Liver (tissue), 9 donors: ENCODE measurements around the gene ZNF276. TPM values are rescaled to one million over a fixed set of nuclear protein-coding genes. Genes with fewer than 3 reads are reported as not detected.

ENCODE experiments used
- DNase-seq: peaks from one replicate; pipeline ENCODE4 v3.0.0-alpha.2; 2017; ENCODE audit warnings: low spot score
- H3K27ac ChIP-seq, 2 donors: one replicate each; pipeline ENCODE4 v1.7.0; 2013; ENCODE audit warnings: inconsistent platforms in 2 of 2, low read length in 2 of 2, control low read depth in 1 of 2, low read depth in 1 of 2, mild to moderate bottlenecking in 1 of 2
- H3K27me3 ChIP-seq, 4 donors: one replicate each; pipeline versions ENCODE4 v1.6.1 to v1.7.0; 2013; ENCODE audit warnings: low read length in 3 of 4, inconsistent platforms in 1 of 4, mild to moderate bottlenecking in 1 of 4, moderate library complexity in 1 of 4; ENCODE audit not compliant: control insufficient read depth in 4 of 4, insufficient read depth in 4 of 4
- H3K36me3 ChIP-seq, 4 donors: one replicate each; pipeline versions ENCODE4 v1.6.1 to v1.7.0; 2013; ENCODE audit warnings: low read length in 3 of 4, mild to moderate bottlenecking in 3 of 4, low read depth in 1 of 4, moderate library complexity in 1 of 4; ENCODE audit not compliant: control insufficient read depth in 4 of 4, insufficient read depth in 3 of 4
- H3K4me1 ChIP-seq, 4 donors: one replicate each; pipeline versions ENCODE4 v1.6.1 to v1.7.0; 2013; ENCODE audit warnings: low read length in 3 of 4, mild to moderate bottlenecking in 3 of 4, moderate library complexity in 1 of 4; ENCODE audit not compliant: control insufficient read depth in 4 of 4, insufficient read depth in 4 of 4
- H3K4me3 ChIP-seq, 3 donors: one replicate each; pipeline versions ENCODE4 v1.6.1 to v1.7.0; 2013; ENCODE audit warnings: low read length in 3 of 3, control low read depth in 1 of 3, low read depth in 1 of 3, mild to moderate bottlenecking in 1 of 3
- H3K9ac ChIP-seq, 2 donors: one replicate each; pipeline ENCODE4 v1.7.0; 2013; ENCODE audit warnings: low read length in 2 of 2, mild to moderate bottlenecking in 2 of 2, moderate library complexity in 2 of 2, control low read depth in 1 of 2, low read depth in 1 of 2
- H3K9me3 ChIP-seq, 4 donors: one replicate each; pipeline versions ENCODE4 v1.6.1 to v1.7.0; 2013; ENCODE audit warnings: low read length in 3 of 4; ENCODE audit not compliant: control insufficient read depth in 4 of 4
- ATF3 ChIP-seq: IDR thresholded peaks from 2 replicates; pipeline ENCODE4 v1.6.1; 2016; ENCODE audit warnings: antibody characterized with exemption
- FOXA1 ChIP-seq: IDR thresholded peaks from 2 replicates; pipeline ENCODE4 v1.6.1; 2016; ENCODE audit warnings: antibody characterized with exemption
- FOXA2 ChIP-seq: IDR thresholded peaks from 2 replicates; pipeline ENCODE4 v1.6.1; 2016; ENCODE audit warnings: antibody characterized with exemption
- GABPA ChIP-seq, 2 donors: IDR thresholded peaks in 1 of 2; conservative IDR thresholded peaks in 1 of 2; 2 replicates each; pipeline ENCODE4 v1.6.1; 2016; ENCODE audit warnings: antibody characterized with exemption in 2 of 2, mild to moderate bottlenecking in 1 of 2, moderate library complexity in 1 of 2
- HNF4A ChIP-seq, 2 donors: conservative IDR thresholded peaks; 2 replicates each; pipeline ENCODE4 v1.6.1; 2016; ENCODE audit warnings: antibody characterized with exemption in 2 of 2, mild to moderate bottlenecking in 2 of 2
- HNF4G ChIP-seq: IDR thresholded peaks from 2 replicates; pipeline ENCODE4 v1.6.1; 2016; ENCODE audit warnings: antibody characterized with exemption
- JUND ChIP-seq, 2 donors: IDR thresholded peaks; 2 replicates each; pipeline ENCODE4 v1.6.1; 2016; ENCODE audit warnings: antibody characterized with exemption in 2 of 2
- MAX ChIP-seq: IDR thresholded peaks from 2 replicates; pipeline ENCODE4 v1.6.1; 2016; ENCODE audit warnings: antibody characterized with exemption
- NR2F2 ChIP-seq: IDR thresholded peaks from 2 replicates; pipeline ENCODE4 v1.6.1; 2016; ENCODE audit warnings: antibody characterized with exemption
- RAD21 ChIP-seq, 2 donors: IDR thresholded peaks; 2 replicates each; pipeline ENCODE4 v1.6.1; 2016; ENCODE audit warnings: antibody characterized with exemption in 2 of 2, mild to moderate bottlenecking in 2 of 2
- REST ChIP-seq: IDR thresholded peaks from 2 replicates; pipeline ENCODE4 v1.6.1; 2016; ENCODE audit warnings: antibody characterized with exemption, mild to moderate bottlenecking
- SP1 ChIP-seq: IDR thresholded peaks from 2 replicates; pipeline ENCODE4 v1.6.1; 2018; ENCODE audit warnings: antibody characterized with exemption, mild to moderate bottlenecking
- TAF1 ChIP-seq: conservative IDR thresholded peaks from 2 replicates; pipeline ENCODE4 v1.6.1; 2016; ENCODE audit warnings: antibody characterized with exemption, mild to moderate bottlenecking
- YY1 ChIP-seq: IDR thresholded peaks from 2 replicates; pipeline ENCODE4 v1.6.1; 2016; ENCODE audit warnings: antibody characterized with exemption, mild to moderate bottlenecking
- WGBS: extraction: QIAGEN DNeasy Blood & Tissue Kit; methylation state at CpG from one replicate; pipeline ENCODE4 v1.1.7; 2013; 5-methylcytosine and 5-hydroxymethylcytosine counted together
- polyA plus RNA-seq, 2 donors: library from polyadenylated mRNA; stranded (reverse) in 1 of 2; unstranded in 1 of 2; fragments of 200-250 nt in 1 of 2; fragments of >200 nt in 1 of 2; fragmentation: Nextera tagmentation in 1 of 2; extraction: Ambion mirVana in 1 of 2; gene quantifications; one replicate each; pipeline versions ENCODE4 v1.2.1 to v1.2.3, GENCODE V29; 2013 to 2015
- total RNA-seq, 2 donors: library from RNA; depleted of rRNA; stranded (reverse); fragments of >200 nt; gene quantifications; one replicate each; pipeline ENCODE4 v1.2.3, GENCODE V29; 2014
- TF ChIP-seq, protein P1 (sequence below): fragments of 150-350 bp; IDR thresholded peaks from 2 replicates; pipeline ENCODE4 v1.5.1; 2017; ENCODE audit warnings: improper control_type of control experiment, low read depth, low read length; ENCODE audit not compliant: missing input control
- TF ChIP-seq, protein P2 (sequence below): IDR thresholded peaks from 2 replicates; pipeline ENCODE4 v1.6.1; 2016; ENCODE audit warnings: antibody characterized with exemption
- donor health status: healthy.
- donor health status: healthy.
- donor health status: healthy.
- donor health status: healthy.
- donor health status: healthy.

Gene ZNF276
- total and polyA plus RNA-seq, 4 donors: 4.9 to 22.8 (median 8.7) TPM

DNA sequence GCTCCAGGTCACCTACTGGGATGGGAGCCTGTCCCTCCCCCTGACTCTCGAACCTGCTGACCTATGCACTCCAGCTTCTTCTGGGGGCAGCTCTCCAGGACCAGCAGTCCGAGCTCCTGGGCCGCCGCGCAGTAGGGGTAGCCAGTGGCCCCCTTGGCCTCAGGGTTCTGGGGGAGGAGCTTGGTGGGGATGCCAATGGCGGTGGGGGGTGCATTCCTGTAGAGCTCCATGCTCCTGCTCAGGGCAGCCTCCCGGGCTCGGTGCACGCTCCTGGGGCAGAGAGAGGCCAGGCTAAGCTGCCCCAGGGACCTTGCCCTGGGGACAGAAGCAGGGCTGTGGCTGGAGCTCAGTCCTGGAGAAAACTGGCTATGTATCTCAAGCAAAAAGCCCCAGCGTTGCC, 12.2 kb upstream of the ZNF276 start:
- TF ChIP-seq, protein P1, sequence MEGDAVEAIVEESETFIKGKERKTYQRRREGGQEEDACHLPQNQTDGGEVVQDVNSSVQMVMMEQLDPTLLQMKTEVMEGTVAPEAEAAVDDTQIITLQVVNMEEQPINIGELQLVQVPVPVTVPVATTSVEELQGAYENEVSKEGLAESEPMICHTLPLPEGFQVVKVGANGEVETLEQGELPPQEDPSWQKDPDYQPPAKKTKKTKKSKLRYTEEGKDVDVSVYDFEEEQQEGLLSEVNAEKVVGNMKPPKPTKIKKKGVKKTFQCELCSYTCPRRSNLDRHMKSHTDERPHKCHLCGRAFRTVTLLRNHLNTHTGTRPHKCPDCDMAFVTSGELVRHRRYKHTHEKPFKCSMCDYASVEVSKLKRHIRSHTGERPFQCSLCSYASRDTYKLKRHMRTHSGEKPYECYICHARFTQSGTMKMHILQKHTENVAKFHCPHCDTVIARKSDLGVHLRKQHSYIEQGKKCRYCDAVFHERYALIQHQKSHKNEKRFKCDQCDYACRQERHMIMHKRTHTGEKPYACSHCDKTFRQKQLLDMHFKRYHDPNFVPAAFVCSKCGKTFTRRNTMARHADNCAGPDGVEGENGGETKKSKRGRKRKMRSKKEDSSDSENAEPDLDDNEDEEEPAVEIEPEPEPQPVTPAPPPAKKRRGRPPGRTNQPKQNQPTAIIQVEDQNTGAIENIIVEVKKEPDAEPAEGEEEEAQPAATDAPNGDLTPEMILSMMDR: no peak
- TF ChIP-seq JUND (IDR thresholded peaks at IDR 0.05): no peak
- TF ChIP-seq YY1: no peak
- TF ChIP-seq HNF4G: no peak
- TF ChIP-seq RAD21 (IDR thresholded peaks at IDR 0.05): no peak
- no peak for TF ChIP-seq MAX
- TF ChIP-seq HNF4A (conservative IDR thresholded peaks at IDR 0.05): no peak
- TF ChIP-seq, protein P2, sequence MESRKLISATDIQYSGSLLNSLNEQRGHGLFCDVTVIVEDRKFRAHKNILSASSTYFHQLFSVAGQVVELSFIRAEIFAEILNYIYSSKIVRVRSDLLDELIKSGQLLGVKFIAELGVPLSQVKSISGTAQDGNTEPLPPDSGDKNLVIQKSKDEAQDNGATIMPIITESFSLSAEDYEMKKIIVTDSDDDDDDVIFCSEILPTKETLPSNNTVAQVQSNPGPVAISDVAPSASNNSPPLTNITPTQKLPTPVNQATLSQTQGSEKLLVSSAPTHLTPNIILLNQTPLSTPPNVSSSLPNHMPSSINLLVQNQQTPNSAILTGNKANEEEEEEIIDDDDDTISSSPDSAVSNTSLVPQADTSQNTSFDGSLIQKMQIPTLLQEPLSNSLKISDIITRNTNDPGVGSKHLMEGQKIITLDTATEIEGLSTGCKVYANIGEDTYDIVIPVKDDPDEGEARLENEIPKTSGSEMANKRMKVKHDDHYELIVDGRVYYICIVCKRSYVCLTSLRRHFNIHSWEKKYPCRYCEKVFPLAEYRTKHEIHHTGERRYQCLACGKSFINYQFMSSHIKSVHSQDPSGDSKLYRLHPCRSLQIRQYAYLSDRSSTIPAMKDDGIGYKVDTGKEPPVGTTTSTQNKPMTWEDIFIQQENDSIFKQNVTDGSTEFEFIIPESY: no peak
- no peak for TF ChIP-seq SP1
- TF ChIP-seq TAF1: no peak
- no peak for TF ChIP-seq FOXA2
- no peak for TF ChIP-seq REST
- no peak for TF ChIP-seq NR2F2
- TF ChIP-seq ATF3: no peak
- no peak for TF ChIP-seq FOXA1
- H3K4me1 ChIP-seq: peaks cover 0 to 12% (median 9%) of the 10 kb centered on the region in 4 donors
- H3K9ac ChIP-seq: no peak overlapping the region
- no peak overlapping the region for H3K27ac ChIP-seq
- DNase-seq: no peak
- WGBS: 95% methylated on average over 10 of the region's 10 CpGs
- H3K36me3 ChIP-seq: peaks cover 0 to 6% (median 1%) of the 10 kb centered on the region in 4 donors
- no peaks in the 10 kb centered on the region for H3K9me3 ChIP-seq
- no peak overlapping the region for H3K4me3 ChIP-seq
- H3K27me3 ChIP-seq: no peaks in the 10 kb centered on the region

GRCh38 chr16:89709716-89710432, 11.5 kb upstream of the ZNF276 start:
- no peaks in the 10 kb centered on the region for H3K9me3 ChIP-seq
- H3K4me1 ChIP-seq: peaks cover 0 to 12% (median 9%) of the 10 kb centered on the region in 4 donors
- no peak overlapping the region for H3K4me3 ChIP-seq
- WGBS: 92% methylated on average over 19 of the region's 19 CpGs
- no peaks in the 10 kb centered on the region for H3K27me3 ChIP-seq
- no peak overlapping the region for H3K27ac ChIP-seq
- H3K36me3 ChIP-seq: peaks cover 0 to 6% (median 1%) of the 10 kb centered on the region in 4 donors
- DNase-seq: no peak
- no peak overlapping the region for H3K9ac ChIP-seq
- TF ChIP-seq FOXA2: no peak
- no peak for TF ChIP-seq MAX
- no peak for TF ChIP-seq GABPA (IDR thresholded peaks at IDR 0.05 in 1 of 2, conservative IDR thresholded peaks at IDR 0.05 in 1 of 2)
- no peak for TF ChIP-seq HNF4A (conservative IDR thresholded peaks at IDR 0.05)
- TF ChIP-seq FOXA1: no peak
